ENCODE measurements around the gene MRPS18A.
"Not testable (repeated sequence)": the region's sequence is repeated elsewhere in the genome, so short reads cannot be mapped to it uniquely, and the experiment has no call there.

MRPS18A gene

GRCh38 chr6:43635387-43636307 is 51.9 kb downstream of the MRPS18A start, which contains the start of gene MAD2L1BP:
Gene MAD2L1BP, plus strand, starts transcription at chr6:43635840. Its CDS starts 36 bp downstream, at chr6:43635876.
- no peak for TF ChIP-seq CTCF (IDR thresholded peaks at IDR 0.05; ENCODE audit: unreplicated experiment in 3 of 3)
- Mint-ChIP-seq H3K4me1 (peaks cover 41% of the 10 kb centered on the region), H3K27me3 (ENCODE audit: low read depth) (no peaks in the 10 kb centered on the region), H3K27ac (peak within 1 kb of the TSS; percentile 95 to 98 (median 96)), H3K36me3 (ENCODE audit: low read depth) (peaks cover 20% of the 10 kb centered on the region), H3K9me3 (no peaks in the 10 kb centered on the region), H3K4me3 (peak within 1 kb of the TSS; percentile 98 to 100 (median 99))

- H3K36me3 Mint-ChIP-seq (ENCODE audit: low read depth), result peaks cover 12% of the 10 kb centered on the region
- TF ChIP-seq CTCF (IDR thresholded peaks at IDR 0.05; ENCODE audit: unreplicated experiment in 3 of 3), result no peak
- peak overlapping the region; percentile 95 to 98 (median 96) for H3K27ac Mint-ChIP-seq
- H3K27me3 Mint-ChIP-seq (ENCODE audit: low read depth), result no peaks in the 10 kb centered on the region
- H3K4me1 Mint-ChIP-seq, result peaks cover 43% of the 10 kb centered on the region
- H3K4me3 Mint-ChIP-seq, result peak overlapping the region; percentile 98 to 100 (median 99)
- H3K9me3 Mint-ChIP-seq, result no peaks in the 10 kb centered on the region
Observed at GRCh38 chr6:43634702-43635303, 52.8 kb downstream of the MRPS18A start.

- H3K9me3 Mint-ChIP-seq; H3K27me3 Mint-ChIP-seq (ENCODE audit: low read depth); H3K36me3 Mint-ChIP-seq (ENCODE audit: low read depth); H3K27ac Mint-ChIP-seq; H3K4me3 Mint-ChIP-seq: not testable (repeated sequence)
- peaks cover 40% of the 10 kb centered on the region for H3K4me1 Mint-ChIP-seq
Observed at GRCh38 chr6:43633002-43633401, 54.6 kb downstream of the MRPS18A start.

GRCh38 chr6:43630980-43631619 is 56.5 kb downstream of the MRPS18A start:
- TF ChIP-seq CTCF (IDR thresholded peaks at IDR 0.05; ENCODE audit: unreplicated experiment in 3 of 3), result no peak
- H3K9me3 Mint-ChIP-seq, result no peaks in the 10 kb centered on the region

GRCh38 chr6:43629505-43630300 is 57.9 kb downstream of the MRPS18A start:
- Mint-ChIP-seq H3K4me1 (peaks cover 32% of the 10 kb centered on the region), H3K27ac (peak overlapping the region; percentile 97 to 100 (median 100)), H3K36me3 (ENCODE audit: low read depth) (peaks cover 16% of the 10 kb centered on the region), H3K27me3 (ENCODE audit: low read depth) (no peaks in the 10 kb centered on the region), H3K9me3 (no peaks in the 10 kb centered on the region), H3K4me3 (peak overlapping the region; percentile 96 to 99 (median 97))
- no peak for TF ChIP-seq CTCF (IDR thresholded peaks at IDR 0.05; ENCODE audit: unreplicated experiment in 3 of 3)

More at GRCh38 chr6:43630980-43631619, 56.5 kb downstream of the MRPS18A start:
- no peaks in the 10 kb centered on the region for H3K27me3 Mint-ChIP-seq (ENCODE audit: low read depth)
- peak overlapping the region in 2 of 3 experiments; percentile 54 to 62 for H3K4me3 Mint-ChIP-seq
- peaks cover 10% of the 10 kb centered on the region for H3K36me3 Mint-ChIP-seq (ENCODE audit: low read depth)
- H3K4me1 Mint-ChIP-seq, result peaks cover 46% of the 10 kb centered on the region
- peak overlapping the region; percentile 60 to 100 (median 81) for H3K27ac Mint-ChIP-seq

Measured in nephron (organoid).